ENCODE measurements around the gene ZRSR2.
"Not testable (repeated sequence)": the region's sequence is repeated elsewhere in the genome, so short reads cannot be mapped to it uniquely, and the experiment has no call there.

ZRSR2 gene

GRCh38 chrX:15804563-15804962 is 14.3 kb downstream of the ZRSR2 start:
- DNase-seq: no peak

- no peak for DNase-seq
Measured at GRCh38 chrX:15808254-15808653, 18.0 kb downstream of the ZRSR2 start.

GRCh38 chrX:15812192-15812938 is 22.1 kb downstream of the ZRSR2 start:
- no peak for DNase-seq

GRCh38 chrX:15813416-15813815 is 23.1 kb downstream of the ZRSR2 start:
- no peak for DNase-seq

- DNase-seq: no peak
Measured at GRCh38 chrX:15814771-15815365, 24.6 kb downstream of the ZRSR2 start.

GRCh38 chrX:15815779-15816437 is 25.6 kb downstream of the ZRSR2 start:
- no peak for DNase-seq

GRCh38 chrX:15816438-15816809 is 26.1 kb downstream of the ZRSR2 start:
- DNase-seq: no peak

GRCh38 chrX:15816886-15817285 is 26.6 kb downstream of the ZRSR2 start:
- no peak for DNase-seq

GRCh38 chrX:15820106-15821073 is 30.1 kb downstream of the ZRSR2 start:
- DNase-seq: no peak

- DNase-seq: no peak
Measured at GRCh38 chrX:15822922-15823321, 32.6 kb downstream of the ZRSR2 start.

- DNase-seq: no peak
Measured at GRCh38 chrX:15825936-15826335, 35.7 kb downstream of the ZRSR2 start.

GRCh38 chrX:15829217-15829616 is 38.9 kb downstream of the ZRSR2 start:
- DNase-seq: no peak

GRCh38 chrX:15831347-15831746 is 41.1 kb downstream of the ZRSR2 start:
- not testable (repeated sequence) for DNase-seq

- DNase-seq: no peak
Measured at GRCh38 chrX:15834053-15834452, 43.8 kb downstream of the ZRSR2 start.

GRCh38 chrX:15834827-15835595 is 44.7 kb downstream of the ZRSR2 start:
- no peak for DNase-seq

GRCh38 chrX:15838017-15838416 is 47.7 kb downstream of the ZRSR2 start:
- DNase-seq: no peak

GRCh38 chrX:15841853-15842516 is 51.7 kb downstream of the ZRSR2 start:
- DNase-seq: no peak

GRCh38 chrX:15843960-15844359 is 53.7 kb downstream of the ZRSR2 start:
- no peak for DNase-seq

- DNase-seq: no peak
Measured at GRCh38 chrX:15848576-15848975, 58.3 kb downstream of the ZRSR2 start.

GRCh38 chrX:15849555-15849954 is 59.3 kb downstream of the ZRSR2 start:
- no peak for DNase-seq

- DNase-seq: no peak
Measured at GRCh38 chrX:15853586-15854079, 63.3 kb downstream of the ZRSR2 start.

All from NCI-H1694 (cell line).